ENCODE measurements around the gene PANX1.

DNA sequence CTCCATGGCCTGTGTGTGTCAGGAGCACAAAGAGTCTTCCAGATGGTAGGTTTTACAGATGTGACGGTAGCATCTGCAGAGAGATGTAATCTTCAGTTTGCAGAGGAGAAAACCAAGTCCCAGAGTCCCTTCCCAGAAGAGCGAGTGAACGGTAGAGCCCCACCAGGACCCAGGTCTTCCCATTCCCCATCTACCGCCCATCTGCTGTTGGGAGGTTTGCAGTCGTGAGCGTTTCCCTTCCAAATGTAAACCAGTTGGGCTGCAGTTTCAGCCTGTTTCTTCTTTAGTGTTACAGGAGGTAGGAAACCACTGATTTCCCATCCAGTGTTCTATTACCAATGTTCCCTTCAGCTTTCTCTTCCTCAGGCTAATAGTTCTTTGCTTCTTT, 24.0 kb downstream of the PANX1 start:
- TF ChIP-seq, protein P1, sequence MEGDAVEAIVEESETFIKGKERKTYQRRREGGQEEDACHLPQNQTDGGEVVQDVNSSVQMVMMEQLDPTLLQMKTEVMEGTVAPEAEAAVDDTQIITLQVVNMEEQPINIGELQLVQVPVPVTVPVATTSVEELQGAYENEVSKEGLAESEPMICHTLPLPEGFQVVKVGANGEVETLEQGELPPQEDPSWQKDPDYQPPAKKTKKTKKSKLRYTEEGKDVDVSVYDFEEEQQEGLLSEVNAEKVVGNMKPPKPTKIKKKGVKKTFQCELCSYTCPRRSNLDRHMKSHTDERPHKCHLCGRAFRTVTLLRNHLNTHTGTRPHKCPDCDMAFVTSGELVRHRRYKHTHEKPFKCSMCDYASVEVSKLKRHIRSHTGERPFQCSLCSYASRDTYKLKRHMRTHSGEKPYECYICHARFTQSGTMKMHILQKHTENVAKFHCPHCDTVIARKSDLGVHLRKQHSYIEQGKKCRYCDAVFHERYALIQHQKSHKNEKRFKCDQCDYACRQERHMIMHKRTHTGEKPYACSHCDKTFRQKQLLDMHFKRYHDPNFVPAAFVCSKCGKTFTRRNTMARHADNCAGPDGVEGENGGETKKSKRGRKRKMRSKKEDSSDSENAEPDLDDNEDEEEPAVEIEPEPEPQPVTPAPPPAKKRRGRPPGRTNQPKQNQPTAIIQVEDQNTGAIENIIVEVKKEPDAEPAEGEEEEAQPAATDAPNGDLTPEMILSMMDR (conservative IDR thresholded peaks at IDR 0.05; ENCODE audit: low read depth, low read length) = no peak
- no peak for TF ChIP-seq EZH2 (IDR thresholded peaks at IDR 0.05; ENCODE audit: borderline replicate concordance, low read depth, low read length, poor library complexity, severe bottlenecking)

Measured in A673 (cell line).